Nephron (organoid): Measurements from ENCODE around the gene KRT33A.

Source experiments
- H3K27ac Mint-ChIP-seq, 3 experiments: 2 replicates each; pipeline ENCODE4 v1.8.0; 2020; ENCODE audit warnings: mixed read lengths in 3 of 3, mild to moderate bottlenecking in 2 of 3, moderate library complexity in 1 of 3
- H3K27me3 Mint-ChIP-seq: 2 replicates; pipeline ENCODE4 v1.8.0; 2021; ENCODE audit warnings: low read depth, mild to moderate bottlenecking, moderate library complexity, mixed read lengths
- H3K36me3 Mint-ChIP-seq: 2 replicates; pipeline ENCODE4 v1.8.0; 2020; ENCODE audit warnings: low read depth, mixed read lengths
- H3K4me1 Mint-ChIP-seq: 2 replicates; pipeline ENCODE4 v1.8.0; 2020; ENCODE audit warnings: mixed read lengths
- H3K4me3 Mint-ChIP-seq, 3 experiments: 2 replicates each; pipeline ENCODE4 v1.8.0; 2020; ENCODE audit warnings: mild to moderate bottlenecking in 3 of 3, mixed read lengths in 3 of 3, moderate library complexity in 2 of 3
- H3K9me3 Mint-ChIP-seq: 2 replicates; pipeline ENCODE4 v1.8.0; 2020; ENCODE audit warnings: mixed read lengths
- CTCF ChIP-seq, 3 experiments: fragments of 200-600 bp; sonication (generic); IDR thresholded peaks; one replicate each; pipeline ENCODE4 v1.5.0; 2021; ENCODE audit warnings: antibody characterized with exemption in 3 of 3; ENCODE audit not compliant: unreplicated experiment in 3 of 3

The KRT33A gene

DNA sequence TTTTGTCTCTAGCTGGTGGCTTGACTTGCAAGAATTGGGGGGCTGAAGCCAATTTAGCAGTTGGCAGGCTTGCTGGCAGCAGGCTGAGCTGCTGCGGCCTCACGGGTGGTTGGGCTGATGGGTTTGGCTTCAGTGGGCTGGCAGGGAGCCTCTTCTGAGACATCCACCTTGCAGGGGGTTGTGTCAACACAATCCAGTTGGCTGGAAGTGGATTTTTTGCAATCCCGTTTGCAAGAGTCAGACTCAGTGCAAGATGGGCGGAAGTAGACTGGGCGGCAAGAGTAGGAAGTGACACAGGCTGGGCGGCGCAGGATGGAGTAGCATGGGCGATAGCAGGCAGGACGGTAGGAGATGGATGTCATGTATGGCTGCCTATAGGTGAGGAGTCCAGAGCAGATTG, 43.0 kb downstream of the KRT33A start:
- TF ChIP-seq CTCF (IDR thresholded peaks at IDR 0.05; ENCODE audit: unreplicated experiment in 3 of 3): no peak

DNA sequence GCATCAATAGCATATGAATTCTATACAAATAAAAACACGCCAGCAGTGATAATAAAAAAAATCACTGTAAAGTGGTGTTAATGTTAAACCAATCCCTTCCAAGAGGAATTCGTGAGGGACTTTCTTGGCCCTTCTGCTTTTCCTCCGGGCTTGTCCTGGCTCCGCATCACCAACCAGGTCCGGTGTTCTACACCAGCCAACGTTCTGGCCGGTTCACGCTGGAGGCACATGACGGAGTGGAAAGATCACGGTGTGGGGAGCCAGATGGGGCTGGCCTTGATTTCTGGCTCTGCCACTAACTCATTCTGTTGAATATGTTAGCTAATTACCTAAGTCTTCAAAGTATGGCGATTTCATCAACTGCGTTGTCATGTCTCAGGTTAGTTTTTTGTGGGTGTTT, 46.5 kb downstream of the KRT33A start:
- H3K27me3 Mint-ChIP-seq: peaks cover 14% of the 10 kb centered on the region
- H3K4me3 Mint-ChIP-seq: no peak overlapping the region
- peaks cover 10% of the 10 kb centered on the region for H3K4me1 Mint-ChIP-seq
- no peaks in the 10 kb centered on the region for H3K36me3 Mint-ChIP-seq
- TF ChIP-seq CTCF (IDR thresholded peaks at IDR 0.05; ENCODE audit: unreplicated experiment in 3 of 3): no peak
- H3K27ac Mint-ChIP-seq: no peak overlapping the region
- peaks cover 3% of the 10 kb centered on the region for H3K9me3 Mint-ChIP-seq

More for the DNA sequence above, 43.0 kb downstream of the KRT33A start:
- Mint-ChIP-seq H3K4me3 (no peak overlapping the region), H3K9me3 (no peaks in the 10 kb centered on the region), H3K27me3 (peaks cover 24% of the 10 kb centered on the region), H3K36me3 (no peaks in the 10 kb centered on the region), H3K4me1 (peaks cover 10% of the 10 kb centered on the region), H3K27ac (no peak overlapping the region)

GRCh38 chr17:41302981-41303380, 47.6 kb downstream of the KRT33A start:
- peaks cover 3% of the 10 kb centered on the region for H3K9me3 Mint-ChIP-seq
- H3K4me1 Mint-ChIP-seq: peaks cover 5% of the 10 kb centered on the region
- TF ChIP-seq CTCF (IDR thresholded peaks at IDR 0.05; ENCODE audit: unreplicated experiment in 3 of 3): no peak
- H3K27me3 Mint-ChIP-seq: peaks cover 9% of the 10 kb centered on the region
- H3K4me3 Mint-ChIP-seq: no peak overlapping the region
- H3K36me3 Mint-ChIP-seq: no peaks in the 10 kb centered on the region
- no peak overlapping the region for H3K27ac Mint-ChIP-seq

GRCh38 chr17:41301916-41302901, 48.4 kb downstream of the KRT33A start, which contains the start of gene KRTAP29-1:
Gene KRTAP29-1, minus strand, starts transcription at chr17:41302851. Its CDS starts 0 bp downstream, at chr17:41302851.
- Mint-ChIP-seq H3K36me3 (no peaks in the 10 kb centered on the region), H3K27ac (no peak within 1 kb of the TSS), H3K9me3 (peaks cover 3% of the 10 kb centered on the region), H3K27me3 (peaks cover 4% of the 10 kb centered on the region), H3K4me1 (no peaks in the 10 kb centered on the region), H3K4me3 (no peak within 1 kb of the TSS)
- TF ChIP-seq CTCF (IDR thresholded peaks at IDR 0.05; ENCODE audit: unreplicated experiment in 3 of 3): no peak

DNA sequence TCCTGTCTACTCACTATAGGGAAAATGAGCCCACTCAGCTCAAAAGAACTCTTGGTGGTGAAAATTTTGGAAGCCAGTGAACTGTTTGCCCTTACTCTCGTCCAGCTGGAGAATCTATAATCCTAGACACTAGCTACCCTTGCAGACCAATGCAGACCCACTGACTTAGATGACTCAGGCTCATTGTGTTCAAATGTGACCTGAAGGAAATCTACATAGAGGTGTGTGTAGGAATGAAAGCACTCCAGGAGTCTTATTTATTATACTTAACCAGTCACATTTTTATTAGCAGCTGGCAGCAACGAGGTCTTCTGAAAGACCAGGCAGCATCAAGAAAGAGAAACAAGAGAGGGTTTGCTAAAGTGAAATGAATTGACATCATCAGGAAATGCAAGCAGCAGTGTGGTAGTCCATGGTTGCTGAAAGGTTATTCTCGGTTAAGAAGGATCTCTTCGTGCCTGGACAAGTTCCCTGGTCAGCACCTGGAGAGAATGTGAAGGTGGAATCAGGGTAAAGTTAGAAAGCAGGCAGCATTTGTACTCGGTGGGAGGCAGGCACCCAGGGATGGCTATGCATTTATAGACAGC, 49.3 kb downstream of the KRT33A start:
- Mint-ChIP-seq H3K27me3 (peaks cover 4% of the 10 kb centered on the region), H3K4me3 (no peak overlapping the region), H3K9me3 (peaks cover 3% of the 10 kb centered on the region), H3K36me3 (no peaks in the 10 kb centered on the region), H3K27ac (no peak overlapping the region), H3K4me1 (peaks cover 5% of the 10 kb centered on the region)
- TF ChIP-seq CTCF (IDR thresholded peaks at IDR 0.05; ENCODE audit: unreplicated experiment in 3 of 3): no peak
